GM21528 (cell line): ENCODE measurements around the gene SLC25A28.

Experiments
- ATAC-seq: cut with Tn5 transposase; IDR thresholded peaks from one replicate; pipeline ENCODE4 v1.9.1; 2021; ENCODE audit warnings: mild to moderate bottlenecking, moderate library complexity; ENCODE audit not compliant: unreplicated experiment, low FRiP score

SLC25A28 gene

GRCh38 chr10:99593312-99593711 is 26.9 kb downstream of the SLC25A28 start:
- no peak for ATAC-seq

- ATAC-seq: no peak
These were observed 29.4 kb downstream of the SLC25A28 start for GRCh38 chr10:99590799-99591198.

- no peak for ATAC-seq
These were observed 36.6 kb downstream of the SLC25A28 start for GRCh38 chr10:99583687-99584086.

GRCh38 chr10:99582255-99582770 is 37.9 kb downstream of the SLC25A28 start:
- no peak for ATAC-seq

GRCh38 chr10:99579971-99580370 is 40.3 kb downstream of the SLC25A28 start:
- ATAC-seq: no peak

GRCh38 chr10:99573790-99574189 is 46.4 kb downstream of the SLC25A28 start:
- ATAC-seq: no peak

GRCh38 chr10:99571816-99572215 is 48.4 kb downstream of the SLC25A28 start:
- no peak for ATAC-seq

- no peak for ATAC-seq
These were observed 50.3 kb downstream of the SLC25A28 start for GRCh38 chr10:99569961-99570360.

GRCh38 chr10:99569253-99569939 is 50.8 kb downstream of the SLC25A28 start:
- no peak for ATAC-seq

- no peak for ATAC-seq
These were observed 55.1 kb downstream of the SLC25A28 start for GRCh38 chr10:99565166-99565565.

- no peak for ATAC-seq
These were observed 55.9 kb downstream of the SLC25A28 start for GRCh38 chr10:99564361-99564760.

GRCh38 chr10:99562631-99563030 is 57.6 kb downstream of the SLC25A28 start:
- no peak for ATAC-seq
